Activated CD8-positive, alpha-beta T cell treated with anti-CD3 and anti-CD28 coated beads, Interleukin-2, amount 10 ng/mL, durations not matched to agents 7 days and 5 days (primary cell): Measurements from ENCODE around the gene FYN. TPM values are rescaled to one million over a fixed set of nuclear protein-coding genes. Genes with fewer than 3 reads are reported as not detected.
A peak's percentile ranks its signal among the peaks of the same experiment; 100 is the strongest.

Experiments used
- ATAC-seq: fragments of 150-1000 bp; cut with Tn5 transposase; one replicate; pipeline ENCODE4 v1.10.0; 2021; ENCODE audit warnings: moderate library complexity
- CTCF ChIA-PET: fragments of 350-600 bp; sonication (Branson Sonifier 250); formaldehyde crosslinking; loops from one replicate; lab custom pipeline; 2021; ENCODE audit warnings: antibody characterized with exemption; lab: Charles Lee
- POLR2A ChIA-PET: fragments of 350-600 bp; sonication (Branson Sonifier 250); formaldehyde crosslinking; loops from one replicate; lab custom pipeline; 2021; ENCODE audit warnings: antibody characterized with exemption; lab: Charles Lee
- DNase-seq: peaks from one replicate; pipeline ENCODE4 v3.0.0-alpha.2; 2020
- H3K27ac Mint-ChIP-seq: one replicate; pipeline ENCODE4 v1.8.0; 2021; ENCODE audit warnings: mild to moderate bottlenecking, mixed read lengths
- H3K27me3 Mint-ChIP-seq: one replicate; pipeline ENCODE4 v1.8.0; 2021; ENCODE audit warnings: low read depth, mixed read lengths
- H3K36me3 Mint-ChIP-seq: one replicate; pipeline ENCODE4 v1.8.0; 2021; ENCODE audit warnings: low read depth, mixed read lengths
- H3K4me1 Mint-ChIP-seq: one replicate; pipeline ENCODE4 v1.8.0; 2021; ENCODE audit warnings: low read depth, mixed read lengths
- H3K4me3 Mint-ChIP-seq: one replicate; pipeline ENCODE4 v1.8.0; 2021; ENCODE audit warnings: mild to moderate bottlenecking, mixed read lengths
- H3K9me3 Mint-ChIP-seq: one replicate; pipeline ENCODE4 v1.8.0; 2022; ENCODE audit warnings: mixed read lengths; ENCODE audit not compliant: insufficient read depth
- total RNA-seq, 2 experiments: library from RNA; stranded (reverse); gene quantifications; one replicate each; pipeline ENCODE4 v1.2.3, GENCODE V29; 2021

Gene FYN
- total RNA-seq, 2 experiments from 2014 or later, result 148 to 154 TPM

GRCh38 chr6:111805511-111806164, 67.6 kb downstream of the FYN start:
- peak overlapping the region; percentile 51 for H3K4me3 Mint-ChIP-seq
- CTCF ChIA-PET, result interaction anchor here (0.7 to 5.4 kb wide), 22 partner anchors 9 to 236 kb away, joined by 3 to 25 read pairs (median 4); partner anchors contain the start of gene FYN
- POLR2A ChIA-PET, result interaction anchor here (0.7 to 4.4 kb wide), 9 partner anchors 11 to 194 kb away, joined by 3 to 20 read pairs (median 3); partner anchors contain the start of gene FYN
- H3K36me3 Mint-ChIP-seq, result peaks cover 31% of the 10 kb centered on the region
- no peaks in the 10 kb centered on the region for H3K9me3 Mint-ChIP-seq
- DNase-seq (peak; percentile 52), ATAC-seq (peak; percentile 11)
- H3K4me1 Mint-ChIP-seq, result peaks cover 92% of the 10 kb centered on the region
- H3K27ac Mint-ChIP-seq, result peak overlapping the region; percentile 99
- no peaks in the 10 kb centered on the region for H3K27me3 Mint-ChIP-seq

GRCh38 chr6:111804627-111805235, 68.5 kb downstream of the FYN start:
- POLR2A ChIA-PET, result interaction anchor here (1.1 to 4.4 kb wide), 8 partner anchors 10 to 195 kb away, joined by 3 to 20 read pairs (median 6); no protein-coding TSS in a partner anchor
- ATAC-seq (peak; percentile 78), DNase-seq (peak; percentile 89)
- H3K4me3 Mint-ChIP-seq, result peak overlapping the region; percentile 56
- H3K27ac Mint-ChIP-seq, result peak overlapping the region; percentile 99
- no peaks in the 10 kb centered on the region for H3K9me3 Mint-ChIP-seq
- no peaks in the 10 kb centered on the region for H3K27me3 Mint-ChIP-seq
- peaks cover 31% of the 10 kb centered on the region for H3K36me3 Mint-ChIP-seq
- CTCF ChIA-PET, result interaction anchor here (1.1 to 5.4 kb wide), 19 partner anchors 10 to 237 kb away, joined by 3 to 25 read pairs (median 6); no protein-coding TSS in a partner anchor
- peaks cover 90% of the 10 kb centered on the region for H3K4me1 Mint-ChIP-seq

GRCh38 chr6:111803804-111804203, 69.4 kb downstream of the FYN start:
- peak overlapping the region; percentile 56 for H3K4me3 Mint-ChIP-seq
- ChIA-PET POLR2A (interaction anchor here (0.6 to 4.4 kb wide), 10 partner anchors 9 to 74 kb away, joined by 3 to 20 read pairs (median 4); no protein-coding TSS in a partner anchor), CTCF (interaction anchor here (0.6 to 5.4 kb wide), 18 partner anchors 12 to 240 kb away, joined by 3 to 25 read pairs (median 5); no protein-coding TSS in a partner anchor)
- H3K36me3 Mint-ChIP-seq, result peaks cover 36% of the 10 kb centered on the region
- peak overlapping the region; percentile 99 for H3K27ac Mint-ChIP-seq
- no peaks in the 10 kb centered on the region for H3K9me3 Mint-ChIP-seq
- peaks cover 92% of the 10 kb centered on the region for H3K4me1 Mint-ChIP-seq
- H3K27me3 Mint-ChIP-seq, result no peaks in the 10 kb centered on the region
- DNase-seq (peak; percentile 39), ATAC-seq (peak; percentile 31)

- CTCF ChIA-PET, result interaction anchor here (0.7 to 5.4 kb wide), 16 partner anchors 13 to 193 kb away, joined by 3 to 25 read pairs (median 6); no protein-coding TSS in a partner anchor
- H3K4me3 Mint-ChIP-seq, result peak overlapping the region; percentile 56
- peak; percentile 20 for ATAC-seq
Measured at GRCh38 chr6:111803371-111803770, 69.9 kb downstream of the FYN start.

GRCh38 chr6:111802720-111803330, 70.4 kb downstream of the FYN start:
- no peaks in the 10 kb centered on the region for H3K27me3 Mint-ChIP-seq
- H3K27ac Mint-ChIP-seq, result peak overlapping the region; percentile 99
- ChIA-PET POLR2A (interaction anchor here (0.7 to 4.4 kb wide), 6 partner anchors 8 to 247 kb away, joined by 3 to 20 read pairs (median 7); no protein-coding TSS in a partner anchor), CTCF (interaction anchor here (0.7 to 5.4 kb wide), 11 partner anchors 13 to 194 kb away, joined by 3 to 25 read pairs (median 6); no protein-coding TSS in a partner anchor)
- ATAC-seq (no peak), DNase-seq (no peak)
- peaks cover 89% of the 10 kb centered on the region for H3K4me1 Mint-ChIP-seq
- H3K4me3 Mint-ChIP-seq, result peak overlapping the region; percentile 56
- H3K9me3 Mint-ChIP-seq, result no peaks in the 10 kb centered on the region
- peaks cover 33% of the 10 kb centered on the region for H3K36me3 Mint-ChIP-seq

More at GRCh38 chr6:111803371-111803770, 69.9 kb downstream of the FYN start:
- Mint-ChIP-seq H3K36me3 (peaks cover 33% of the 10 kb centered on the region), H3K27me3 (no peaks in the 10 kb centered on the region), H3K27ac (peak overlapping the region; percentile 99), H3K9me3 (no peaks in the 10 kb centered on the region), H3K4me1 (peaks cover 92% of the 10 kb centered on the region)
- DNase-seq, result no peak
- POLR2A ChIA-PET, result interaction anchor here (0.6 to 4.4 kb wide), 7 partner anchors 9 to 74 kb away, joined by 3 to 20 read pairs (median 6); no protein-coding TSS in a partner anchor

- H3K4me1 Mint-ChIP-seq, result peaks cover 83% of the 10 kb centered on the region
- H3K36me3 Mint-ChIP-seq, result peaks cover 31% of the 10 kb centered on the region
- H3K27me3 Mint-ChIP-seq, result no peaks in the 10 kb centered on the region
- no peak overlapping the region for H3K4me3 Mint-ChIP-seq
- ATAC-seq, result no peak
- CTCF ChIA-PET, result no interaction called here
- POLR2A ChIA-PET, result interaction anchor here (0.7 kb wide), 1 partner anchor 246 kb away, joined by 3 read pairs; no protein-coding TSS in a partner anchor
- H3K9me3 Mint-ChIP-seq, result no peaks in the 10 kb centered on the region
- H3K27ac Mint-ChIP-seq, result peak overlapping the region; percentile 63
- DNase-seq, result no peak
Measured at GRCh38 chr6:111802015-111802414, 71.2 kb downstream of the FYN start.

- Mint-ChIP-seq H3K4me1 (peaks cover 82% of the 10 kb centered on the region), H3K27me3 (no peaks in the 10 kb centered on the region), H3K9me3 (no peaks in the 10 kb centered on the region), H3K27ac (no peak overlapping the region), H3K36me3 (peaks cover 32% of the 10 kb centered on the region), H3K4me3 (no peak overlapping the region)
- ChIA-PET CTCF (interaction anchor here (1.1 to 1.8 kb wide), 3 partner anchors 18 to 240 kb away, joined by 3 to 5 read pairs (median 4); no protein-coding TSS in a partner anchor), POLR2A (no interaction called here)
- ATAC-seq (no peak), DNase-seq (no peak)
Measured at GRCh38 chr6:111800821-111801220, 72.4 kb downstream of the FYN start.

- Mint-ChIP-seq H3K27ac (no peak overlapping the region), H3K4me1 (peaks cover 82% of the 10 kb centered on the region), H3K27me3 (no peaks in the 10 kb centered on the region), H3K4me3 (no peak overlapping the region), H3K36me3 (peaks cover 33% of the 10 kb centered on the region), H3K9me3 (no peaks in the 10 kb centered on the region)
- CTCF ChIA-PET, result interaction anchor here (1.1 to 1.8 kb wide), 4 partner anchors 18 to 241 kb away, joined by 3 to 5 read pairs (median 4); no protein-coding TSS in a partner anchor
- POLR2A ChIA-PET, result no interaction called here
- DNase-seq (no peak), ATAC-seq (no peak)
Measured at GRCh38 chr6:111800259-111800765, 72.9 kb downstream of the FYN start.

- H3K9me3 Mint-ChIP-seq, result no peaks in the 10 kb centered on the region
- POLR2A ChIA-PET, result no interaction called here
- H3K4me3 Mint-ChIP-seq, result no peak overlapping the region
- H3K27me3 Mint-ChIP-seq, result no peaks in the 10 kb centered on the region
- DNase-seq (no peak), ATAC-seq (no peak)
- CTCF ChIA-PET, result interaction anchor here (1.1 to 1.8 kb wide), 4 partner anchors 17 to 241 kb away, joined by 3 to 5 read pairs (median 4); no protein-coding TSS in a partner anchor
- H3K27ac Mint-ChIP-seq, result peak overlapping the region; percentile 22
- peaks cover 37% of the 10 kb centered on the region for H3K36me3 Mint-ChIP-seq
- peaks cover 82% of the 10 kb centered on the region for H3K4me1 Mint-ChIP-seq
Measured at GRCh38 chr6:111799576-111800258, 73.5 kb downstream of the FYN start.

GRCh38 chr6:111798281-111798725, 74.9 kb downstream of the FYN start:
- no peak for ATAC-seq
- no peak overlapping the region for H3K4me3 Mint-ChIP-seq

More at GRCh38 chr6:111798281-111798725, 74.9 kb downstream of the FYN start:
- Mint-ChIP-seq H3K27ac (peak overlapping the region; percentile 9), H3K9me3 (no peaks in the 10 kb centered on the region), H3K36me3 (peaks cover 47% of the 10 kb centered on the region), H3K4me1 (peaks cover 82% of the 10 kb centered on the region), H3K27me3 (no peaks in the 10 kb centered on the region)
- ChIA-PET POLR2A (no interaction called here), CTCF (interaction anchor here (0.6 to 2.7 kb wide), 2 partner anchors 88 to 195 kb away, joined by 3 to 6 read pairs; no protein-coding TSS in a partner anchor)
- DNase-seq, result no peak
